ENCODE measurements around the gene GIMD1.

The GIMD1 gene

DNA sequence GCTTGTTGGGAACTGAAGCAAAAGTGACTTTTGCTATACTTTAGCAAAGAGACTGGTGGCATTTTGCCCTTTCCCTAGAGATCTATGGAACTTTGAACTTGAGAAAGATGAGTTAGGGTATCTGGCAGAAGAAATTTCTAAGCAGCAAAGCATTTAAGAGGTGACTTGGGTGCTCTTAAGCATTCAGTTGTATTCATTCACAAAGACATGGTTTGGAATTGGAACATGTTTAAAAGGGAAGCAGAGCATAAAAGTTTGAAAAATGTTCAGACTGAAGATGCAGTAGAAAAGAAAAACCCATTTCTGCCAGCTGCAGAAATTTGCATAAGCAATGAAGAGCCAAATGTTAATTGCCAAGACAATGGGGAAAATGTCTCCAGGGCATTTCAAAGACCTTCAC is 30.7 kb downstream of the GIMD1 start:
- Histone ChIP-seq H3K4me3 (ENCODE audit: low read length) (no peak overlapping the region), H3K4me1 (ENCODE audit: control insufficient read depth, low read depth, low read length) (no peaks in the 10 kb centered on the region), H3K4ac (ENCODE audit: low read depth, low read length) (no peak overlapping the region), H3K27me3 (ENCODE audit: insufficient read depth, low read length, poor library complexity) (no peaks in the 10 kb centered on the region), H3K56ac (ENCODE audit: low read length) (no peak overlapping the region), H3K9ac (ENCODE audit: low read length) (no peak overlapping the region), H3K4me2 (ENCODE audit: low read length) (no peak overlapping the region), H2AK5ac (ENCODE audit: low read length) (no peak overlapping the region), H2BK5ac (ENCODE audit: low read length) (no peak overlapping the region), H3K79me1 (ENCODE audit: low read length) (no peaks in the 10 kb centered on the region), H4K8ac (ENCODE audit: low read depth, low read length) (no peak overlapping the region), H2BK120ac (ENCODE audit: low read depth, low read length) (no peak overlapping the region), H3K18ac (ENCODE audit: low read length) (no peak overlapping the region), H3K23ac (ENCODE audit: low read length) (no peak overlapping the region), H2BK15ac (replicated peaks; ENCODE audit: low read depth) (no peak overlapping the region), H3K27ac (ENCODE audit: low read depth, low read length) (no peak overlapping the region), H4K5ac (ENCODE audit: low read length) (no peak overlapping the region), H3K79me2 (ENCODE audit: control insufficient read depth, insufficient read depth, low read length) (no peaks in the 10 kb centered on the region), H3K36me3 (ENCODE audit: control insufficient read depth, insufficient read depth, low read length) (peaks cover 3% of the 10 kb centered on the region)
- DNase-seq, result no peak

DNA sequence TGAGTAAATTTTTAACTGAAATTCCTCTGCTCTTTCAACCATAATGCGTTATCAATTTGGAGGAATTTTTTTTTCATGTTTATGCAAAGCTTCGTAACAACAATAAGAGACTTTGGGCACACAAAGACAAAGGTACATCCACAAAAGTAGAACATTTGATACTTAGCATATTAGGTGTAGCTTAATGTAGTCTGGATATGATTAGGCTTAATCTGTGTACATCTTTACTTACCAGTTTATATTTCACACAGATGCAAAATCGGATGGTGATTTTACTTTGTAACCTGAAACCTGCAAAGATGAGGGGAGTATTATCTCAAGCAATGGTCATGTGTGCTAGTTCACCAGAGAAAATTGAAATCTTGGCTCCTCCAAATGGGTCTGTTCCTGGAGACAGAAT is 32.0 kb downstream of the GIMD1 start:
- Histone ChIP-seq H3K18ac (ENCODE audit: low read length) (no peak overlapping the region), H3K27ac (ENCODE audit: low read depth, low read length) (no peak overlapping the region), H3K27me3 (ENCODE audit: insufficient read depth, low read length, poor library complexity) (no peaks in the 10 kb centered on the region), H3K36me3 (ENCODE audit: control insufficient read depth, insufficient read depth, low read length) (peaks cover 3% of the 10 kb centered on the region), H3K4me1 (ENCODE audit: control insufficient read depth, low read depth, low read length) (no peaks in the 10 kb centered on the region), H2BK15ac (replicated peaks; ENCODE audit: low read depth) (no peak overlapping the region), H2AK5ac (ENCODE audit: low read length) (no peak overlapping the region), H3K4ac (ENCODE audit: low read depth, low read length) (no peak overlapping the region), H2BK5ac (ENCODE audit: low read length) (no peak overlapping the region), H3K79me2 (ENCODE audit: control insufficient read depth, insufficient read depth, low read length) (no peaks in the 10 kb centered on the region), H3K79me1 (ENCODE audit: low read length) (no peaks in the 10 kb centered on the region), H3K56ac (ENCODE audit: low read length) (no peak overlapping the region), H3K23ac (ENCODE audit: low read length) (no peak overlapping the region), H4K8ac (ENCODE audit: low read depth, low read length) (no peak overlapping the region), H3K9ac (ENCODE audit: low read length) (no peak overlapping the region), H2BK120ac (ENCODE audit: low read depth, low read length) (no peak overlapping the region), H3K4me3 (ENCODE audit: low read length) (no peak overlapping the region), H4K5ac (ENCODE audit: low read length) (no peak overlapping the region), H3K4me2 (ENCODE audit: low read length) (no peak overlapping the region)
- no peak for DNase-seq
- no CpG with 5 or more reads among the region's 3 CpGs for WGBS (ENCODE audit: extremely low coverage, insufficient coverage, low lambda C conversion rate)

DNA sequence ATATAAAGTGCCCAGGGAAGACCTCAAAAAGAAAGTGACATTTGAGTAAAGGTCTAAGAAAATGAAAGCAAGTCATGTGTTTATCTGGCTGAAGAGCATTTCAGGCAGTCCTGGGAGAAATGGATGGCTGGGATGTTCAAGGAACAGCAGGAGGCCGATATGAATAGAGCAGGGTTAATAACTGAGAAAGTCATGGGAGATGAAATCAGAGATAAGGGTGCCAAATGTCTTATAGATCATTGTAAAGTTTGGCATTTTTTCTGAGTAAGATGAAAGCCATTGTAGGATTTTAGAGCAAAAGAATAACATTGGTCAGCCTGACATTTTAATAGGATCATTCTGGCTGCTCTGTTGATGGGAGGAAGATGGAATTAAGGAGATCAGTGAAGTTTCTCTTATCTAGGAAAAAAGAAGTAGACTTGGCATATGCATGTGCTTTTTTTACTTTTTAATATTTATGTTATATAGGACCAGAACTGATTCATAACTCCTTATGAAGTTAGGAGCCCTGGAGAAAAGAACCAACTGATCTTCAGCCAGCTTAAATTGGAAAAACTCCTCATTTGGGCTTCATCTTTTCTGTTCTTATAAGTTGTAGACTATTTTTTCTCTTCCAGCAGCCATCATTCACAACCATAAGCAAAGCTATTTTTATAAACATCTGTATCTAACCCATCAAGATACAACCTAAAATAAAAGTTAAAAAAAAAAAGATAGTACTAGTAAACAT is 33.7 kb downstream of the GIMD1 start:
- DNase-seq, result no peak
- H2BK15ac ChIP-seq (replicated peaks; ENCODE audit: low read depth), result no peak overlapping the region
- H3K4me3 ChIP-seq (ENCODE audit: low read length), result no peak overlapping the region
- no CpG with 5 or more reads among the region's 1 CpG for WGBS (ENCODE audit: extremely low coverage, insufficient coverage, low lambda C conversion rate)
- no peak overlapping the region for H4K5ac ChIP-seq (ENCODE audit: low read length)
- H3K4ac ChIP-seq (ENCODE audit: low read depth, low read length), result no peak overlapping the region
- no peak overlapping the region for H2BK5ac ChIP-seq (ENCODE audit: low read length)
- no peak overlapping the region for H3K4me2 ChIP-seq (ENCODE audit: low read length)
- no peak overlapping the region for H3K18ac ChIP-seq (ENCODE audit: low read length)
- no peak overlapping the region for H3K27ac ChIP-seq (ENCODE audit: low read depth, low read length)
- H2AK5ac ChIP-seq (ENCODE audit: low read length), result no peak overlapping the region
- peaks cover 3% of the 10 kb centered on the region for H3K36me3 ChIP-seq (ENCODE audit: control insufficient read depth, insufficient read depth, low read length)
- H3K9ac ChIP-seq (ENCODE audit: low read length), result no peak overlapping the region
- no peak overlapping the region for H3K23ac ChIP-seq (ENCODE audit: low read length)
- H3K27me3 ChIP-seq (ENCODE audit: insufficient read depth, low read length, poor library complexity), result no peaks in the 10 kb centered on the region
- H2BK120ac ChIP-seq (ENCODE audit: low read depth, low read length), result no peak overlapping the region
- no peak overlapping the region for H3K56ac ChIP-seq (ENCODE audit: low read length)
- H3K79me2 ChIP-seq (ENCODE audit: control insufficient read depth, insufficient read depth, low read length), result no peaks in the 10 kb centered on the region
- H4K8ac ChIP-seq (ENCODE audit: low read depth, low read length), result no peak overlapping the region
- no peaks in the 10 kb centered on the region for H3K4me1 ChIP-seq (ENCODE audit: control insufficient read depth, low read depth, low read length)
- no peaks in the 10 kb centered on the region for H3K79me1 ChIP-seq (ENCODE audit: low read length)

DNA sequence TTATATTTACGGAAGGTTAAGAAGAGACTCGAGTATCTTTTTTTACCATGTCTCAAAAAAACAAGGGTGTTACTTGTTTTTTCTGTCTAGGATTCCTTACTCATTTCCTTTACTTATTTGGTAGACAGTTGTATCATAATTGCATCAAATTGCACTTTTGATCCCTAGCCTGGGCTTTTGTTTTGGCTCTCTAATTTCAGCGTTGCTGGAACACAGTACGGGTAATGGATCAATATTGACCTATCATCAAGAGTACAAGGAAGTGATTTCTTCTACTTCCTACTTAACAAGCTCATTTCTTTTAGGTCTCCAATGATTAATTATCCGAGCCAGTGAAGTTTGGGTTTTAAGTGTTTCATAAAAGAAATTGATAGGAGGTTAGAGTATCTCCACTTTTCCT is 35.4 kb downstream of the GIMD1 start:
- Histone ChIP-seq H3K9ac (ENCODE audit: low read length) (no peak overlapping the region), H2BK15ac (replicated peaks; ENCODE audit: low read depth) (no peak overlapping the region), H3K56ac (ENCODE audit: low read length) (no peak overlapping the region), H3K4me1 (ENCODE audit: control insufficient read depth, low read depth, low read length) (no peaks in the 10 kb centered on the region), H2AK5ac (ENCODE audit: low read length) (no peak overlapping the region), H3K27ac (ENCODE audit: low read depth, low read length) (no peak overlapping the region), H3K4ac (ENCODE audit: low read depth, low read length) (no peak overlapping the region), H3K36me3 (ENCODE audit: control insufficient read depth, insufficient read depth, low read length) (peaks cover 2% of the 10 kb centered on the region), H2BK120ac (ENCODE audit: low read depth, low read length) (no peak overlapping the region), H2BK5ac (ENCODE audit: low read length) (no peak overlapping the region), H3K4me3 (ENCODE audit: low read length) (no peak overlapping the region), H3K4me2 (ENCODE audit: low read length) (no peak overlapping the region), H3K27me3 (ENCODE audit: insufficient read depth, low read length, poor library complexity) (no peaks in the 10 kb centered on the region), H3K18ac (ENCODE audit: low read length) (no peak overlapping the region), H3K79me2 (ENCODE audit: control insufficient read depth, insufficient read depth, low read length) (no peaks in the 10 kb centered on the region), H4K8ac (ENCODE audit: low read depth, low read length) (no peak overlapping the region), H3K23ac (ENCODE audit: low read length) (no peak overlapping the region), H3K79me1 (ENCODE audit: low read length) (no peaks in the 10 kb centered on the region), H4K5ac (ENCODE audit: low read length) (no peak overlapping the region)
- WGBS (ENCODE audit: extremely low coverage, insufficient coverage, low lambda C conversion rate), result no CpG with 5 or more reads among the region's 5 CpGs
- no peak for DNase-seq

DNA sequence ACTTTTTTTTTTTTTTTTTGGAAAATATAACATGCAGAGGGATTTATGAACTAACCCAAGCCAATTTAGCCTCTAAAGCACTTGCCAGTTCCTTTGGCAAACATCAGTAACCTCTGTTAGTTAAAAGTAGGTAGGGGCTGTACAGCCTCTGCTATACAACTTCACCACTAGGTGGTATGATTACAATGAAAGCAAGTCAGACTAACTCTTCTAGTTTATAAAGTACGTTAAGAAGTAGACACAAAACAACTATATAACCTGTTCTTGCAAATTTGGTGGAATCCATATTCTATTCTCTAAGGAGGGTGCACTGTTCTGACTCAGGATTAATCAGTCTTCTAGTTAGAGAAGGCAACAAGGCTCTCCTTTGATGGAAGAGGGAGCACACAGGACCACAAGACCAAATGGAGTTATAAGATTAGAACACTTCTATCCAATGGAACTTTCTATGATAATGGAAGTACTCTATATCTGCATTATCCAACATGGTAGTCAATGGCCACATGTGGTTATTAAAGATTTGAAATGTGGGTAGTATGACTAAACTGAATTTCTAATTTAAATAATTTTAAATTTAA is 39.4 kb downstream of the GIMD1 start:
- WGBS (ENCODE audit: extremely low coverage, insufficient coverage, low lambda C conversion rate), result no CpG with 5 or more reads among the region's 1 CpG
- Histone ChIP-seq H2BK15ac (replicated peaks; ENCODE audit: low read depth) (no peak overlapping the region), H3K23ac (ENCODE audit: low read length) (no peak overlapping the region), H3K27ac (ENCODE audit: low read depth, low read length) (no peak overlapping the region), H3K4me3 (ENCODE audit: low read length) (no peak overlapping the region), H4K5ac (ENCODE audit: low read length) (no peak overlapping the region), H2AK5ac (ENCODE audit: low read length) (no peak overlapping the region), H2BK120ac (ENCODE audit: low read depth, low read length) (no peak overlapping the region), H3K79me2 (ENCODE audit: control insufficient read depth, insufficient read depth, low read length) (no peaks in the 10 kb centered on the region), H3K4me1 (ENCODE audit: control insufficient read depth, low read depth, low read length) (no peaks in the 10 kb centered on the region), H4K8ac (ENCODE audit: low read depth, low read length) (no peak overlapping the region), H3K27me3 (ENCODE audit: insufficient read depth, low read length, poor library complexity) (no peaks in the 10 kb centered on the region), H3K36me3 (ENCODE audit: control insufficient read depth, insufficient read depth, low read length) (no peaks in the 10 kb centered on the region), H3K79me1 (ENCODE audit: low read length) (no peaks in the 10 kb centered on the region), H3K4ac (ENCODE audit: low read depth, low read length) (no peak overlapping the region), H3K9ac (ENCODE audit: low read length) (no peak overlapping the region), H3K56ac (ENCODE audit: low read length) (no peak overlapping the region), H3K4me2 (ENCODE audit: low read length) (no peak overlapping the region), H3K18ac (ENCODE audit: low read length) (no peak overlapping the region), H2BK5ac (ENCODE audit: low read length) (no peak overlapping the region)
- DNase-seq, result peak; percentile 52

DNA sequence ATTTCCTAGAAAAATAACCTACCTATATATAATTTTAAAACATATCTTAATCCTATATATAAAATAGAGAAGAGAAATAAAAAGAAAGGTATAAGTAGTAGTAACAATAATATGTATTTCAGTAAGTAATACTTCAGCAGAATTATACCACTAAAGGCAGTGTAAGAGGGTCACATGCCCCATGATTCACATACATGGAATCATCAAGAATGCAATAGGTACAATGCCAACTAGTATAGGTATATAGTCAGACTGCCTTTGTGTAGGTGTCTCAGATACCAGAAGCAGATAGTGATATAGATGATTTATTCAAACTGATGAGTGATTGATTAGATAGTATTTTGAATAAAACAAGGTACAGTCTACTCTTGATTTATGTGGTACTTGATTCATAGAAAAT is 42.8 kb downstream of the GIMD1 start:
- DNase-seq, result no peak
- H3K27ac ChIP-seq (ENCODE audit: low read depth, low read length), result no peak overlapping the region
- no peak overlapping the region for H3K56ac ChIP-seq (ENCODE audit: low read length)
- H3K79me1 ChIP-seq (ENCODE audit: low read length), result no peaks in the 10 kb centered on the region
- no peak overlapping the region for H4K8ac ChIP-seq (ENCODE audit: low read depth, low read length)
- H3K23ac ChIP-seq (ENCODE audit: low read length), result no peak overlapping the region
- H4K5ac ChIP-seq (ENCODE audit: low read length), result no peak overlapping the region
- H3K36me3 ChIP-seq (ENCODE audit: control insufficient read depth, insufficient read depth, low read length), result no peaks in the 10 kb centered on the region
- no peaks in the 10 kb centered on the region for H3K79me2 ChIP-seq (ENCODE audit: control insufficient read depth, insufficient read depth, low read length)
- H3K4ac ChIP-seq (ENCODE audit: low read depth, low read length), result no peak overlapping the region
- no peaks in the 10 kb centered on the region for H3K27me3 ChIP-seq (ENCODE audit: insufficient read depth, low read length, poor library complexity)
- no peak overlapping the region for H3K4me3 ChIP-seq (ENCODE audit: low read length)
- no peak overlapping the region for H2BK15ac ChIP-seq (replicated peaks; ENCODE audit: low read depth)
- no peak overlapping the region for H2BK5ac ChIP-seq (ENCODE audit: low read length)
- H3K9ac ChIP-seq (ENCODE audit: low read length), result no peak overlapping the region
- no peaks in the 10 kb centered on the region for H3K4me1 ChIP-seq (ENCODE audit: control insufficient read depth, low read depth, low read length)
- no peak overlapping the region for H2AK5ac ChIP-seq (ENCODE audit: low read length)
- H2BK120ac ChIP-seq (ENCODE audit: low read depth, low read length), result no peak overlapping the region
- H3K4me2 ChIP-seq (ENCODE audit: low read length), result no peak overlapping the region
- H3K18ac ChIP-seq (ENCODE audit: low read length), result no peak overlapping the region

Measured in mesendoderm (in vitro differentiated cells).